Stimulated activated CD4-positive, alpha-beta T cell treated with anti-CD3 and anti-CD28 coated beads, Interleukin-15, amount 100 ng/mL, for 24 hours (primary cell): ENCODE measurements around the gene SLC6A18.

ENCODE experiments used
- DNase-seq: peaks from one replicate; pipeline ENCODE4 v3.0.0-alpha.2; 2020

Gene SLC6A18

GRCh38 chr5:1294835-1295649, 69.9 kb downstream of the SLC6A18 start, which contains the start of gene TERT:
TERT (minus strand) TSS chr5:1295068; CDS start chr5:1294989, 79 bp downstream.
- DNase-seq = peak; percentile 93

GRCh38 chr5:1295650-1296037, 70.5 kb downstream of the SLC6A18 start:
- no peak for DNase-seq
